GM18505 (cell line): Measurements from ENCODE around the gene NUAK2.

Source experiments
- ATAC-seq: cut with Tn5 transposase; IDR thresholded peaks from one replicate; pipeline ENCODE4 v1.9.1; 2021; ENCODE audit not compliant: unreplicated experiment
- POLR2A ChIP-seq: IDR thresholded peaks from 4 replicates; pipeline ENCODE4 v1.6.1; 2011; ENCODE audit warnings: borderline replicate concordance; ENCODE audit not compliant: insufficient read depth, insufficient read length; ENCODE audit errors: extremely low read depth

Gene NUAK2

GRCh38 chr1:205339717-205340116, 18.2 kb upstream of the NUAK2 start:
- no peak for TF ChIP-seq POLR2A

GRCh38 chr1:205339197-205339702, 17.7 kb upstream of the NUAK2 start:
- TF ChIP-seq POLR2A = no peak
- no peak for ATAC-seq

More at GRCh38 chr1:205339717-205340116, 18.2 kb upstream of the NUAK2 start:
- peak; percentile 61 for ATAC-seq

- TF ChIP-seq POLR2A = no peak
- ATAC-seq = no peak
Measured at GRCh38 chr1:205338011-205338410, 16.5 kb upstream of the NUAK2 start.

- no peak for TF ChIP-seq POLR2A
- no peak for ATAC-seq
Measured at GRCh38 chr1:205337481-205337880, 15.9 kb upstream of the NUAK2 start.

GRCh38 chr1:205335692-205336091, 14.1 kb upstream of the NUAK2 start:
- TF ChIP-seq POLR2A = no peak
- ATAC-seq = no peak

GRCh38 chr1:205332015-205332791, 10.7 kb upstream of the NUAK2 start:
- TF ChIP-seq POLR2A = no peak
- ATAC-seq = no peak

GRCh38 chr1:205330150-205330549, 8.6 kb upstream of the NUAK2 start:
- TF ChIP-seq POLR2A = no peak
- no peak for ATAC-seq

- no peak for ATAC-seq
- no peak for TF ChIP-seq POLR2A
Measured at GRCh38 chr1:205329719-205330118, 8.2 kb upstream of the NUAK2 start.

GRCh38 chr1:205328476-205328875, 6.9 kb upstream of the NUAK2 start:
- ATAC-seq = no peak
- no peak for TF ChIP-seq POLR2A

- no peak for TF ChIP-seq POLR2A
- no peak for ATAC-seq
Measured at GRCh38 chr1:205326812-205327466, 5.4 kb upstream of the NUAK2 start.

- no peak for TF ChIP-seq POLR2A
- no peak for ATAC-seq
Measured at GRCh38 chr1:205325334-205325884, 3.9 kb upstream of the NUAK2 start.

- no peak for ATAC-seq
- TF ChIP-seq POLR2A = no peak
Measured at GRCh38 chr1:205324781-205325180, 3.2 kb upstream of the NUAK2 start.

GRCh38 chr1:205323794-205324193, 2.2 kb upstream of the NUAK2 start:
- ATAC-seq = no peak
- no peak for TF ChIP-seq POLR2A

- no peak for ATAC-seq
Measured at GRCh38 chr1:205321959-205322283, 376 bp upstream of the NUAK2 start.

GRCh38 chr1:205319081-205320018, 2.2 kb downstream of the NUAK2 start:
- TF ChIP-seq POLR2A = no peak
- no peak for ATAC-seq

More at GRCh38 chr1:205321959-205322283, 376 bp upstream of the NUAK2 start:
- TF ChIP-seq POLR2A = no peak
